ENCODE data around the gene KIAA2012.

The KIAA2012 gene

DNA sequence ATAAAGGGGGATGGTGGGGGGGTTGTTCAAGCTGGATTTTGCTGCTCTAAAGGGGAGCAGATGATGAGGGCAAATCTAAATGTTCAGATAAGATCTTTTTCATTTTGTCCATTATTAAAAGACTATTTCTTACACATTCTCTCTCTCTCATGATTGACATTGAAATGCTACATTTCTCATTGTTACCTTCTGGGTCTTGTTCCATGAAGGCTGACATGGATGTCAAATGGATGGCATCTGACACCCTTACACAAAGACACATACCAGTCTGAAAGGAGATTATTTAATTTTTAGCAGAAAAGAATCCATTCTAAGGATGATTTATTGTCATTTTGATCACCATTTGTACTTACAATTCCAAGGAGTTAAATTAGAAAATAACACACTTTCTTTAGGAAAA, 28.3 kb upstream of the KIAA2012 start:
- DNase-seq: no peak

DNA sequence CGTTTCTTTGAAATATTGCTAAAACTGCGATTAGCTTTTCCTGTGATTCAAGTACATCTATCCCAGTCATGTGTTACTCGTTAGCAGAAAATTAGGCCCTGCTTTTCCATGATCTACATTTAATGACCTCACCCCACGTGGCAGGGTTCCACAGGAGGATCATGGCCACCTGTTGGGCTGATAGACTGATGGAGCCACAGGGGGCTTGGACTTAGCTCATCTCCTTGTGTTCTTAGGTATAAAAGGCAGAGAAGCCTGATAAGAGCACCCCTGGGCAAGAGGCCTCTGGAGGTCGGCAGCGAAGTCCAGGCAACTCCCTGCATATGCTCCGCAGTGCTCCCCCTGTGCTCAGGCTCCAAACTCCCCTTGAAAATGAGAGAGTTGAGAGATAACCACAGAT, 26.5 kb upstream of the KIAA2012 start:
- DNase-seq: no peak

GRCh38 chr2:202049092-202049728, 23.8 kb upstream of the KIAA2012 start:
- DNase-seq: no peak

- no peak for DNase-seq
Observed at GRCh38 chr2:202049840-202050239, 23.2 kb upstream of the KIAA2012 start.

- no peak for DNase-seq
Observed at GRCh38 chr2:202050652-202051051, 22.4 kb upstream of the KIAA2012 start.

DNA sequence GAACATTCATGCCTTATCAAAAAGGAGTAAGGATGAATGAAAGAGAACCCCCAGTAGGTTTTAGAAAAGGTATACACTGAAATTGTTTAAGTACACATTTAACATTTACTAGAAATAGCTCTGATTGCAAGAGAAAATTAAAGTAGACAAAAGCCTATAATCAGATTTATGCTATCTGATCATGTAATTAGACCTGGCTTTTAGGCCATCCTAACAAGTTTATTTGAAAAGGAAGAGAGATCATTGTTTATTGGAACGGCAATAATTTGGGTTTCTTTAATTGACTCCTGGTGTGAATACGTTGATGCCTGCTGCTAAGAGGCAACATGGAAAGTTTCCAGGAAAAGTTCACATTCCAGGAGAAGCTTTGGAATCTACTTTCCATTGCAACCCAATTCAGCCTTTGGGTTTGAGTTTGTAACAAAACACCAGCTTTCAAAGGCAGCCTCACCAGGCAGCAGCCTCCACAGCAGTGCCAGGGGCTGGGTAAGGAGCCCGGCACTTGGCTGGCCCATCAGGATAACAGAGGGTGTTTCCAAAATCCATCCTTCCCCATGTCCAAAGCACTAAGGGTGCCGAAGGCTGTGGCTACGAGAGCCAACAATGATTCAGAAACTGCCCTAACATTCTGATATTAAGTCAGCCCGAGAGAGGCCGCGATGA, 21.4 kb upstream of the KIAA2012 start:
- no peak for DNase-seq

DNA sequence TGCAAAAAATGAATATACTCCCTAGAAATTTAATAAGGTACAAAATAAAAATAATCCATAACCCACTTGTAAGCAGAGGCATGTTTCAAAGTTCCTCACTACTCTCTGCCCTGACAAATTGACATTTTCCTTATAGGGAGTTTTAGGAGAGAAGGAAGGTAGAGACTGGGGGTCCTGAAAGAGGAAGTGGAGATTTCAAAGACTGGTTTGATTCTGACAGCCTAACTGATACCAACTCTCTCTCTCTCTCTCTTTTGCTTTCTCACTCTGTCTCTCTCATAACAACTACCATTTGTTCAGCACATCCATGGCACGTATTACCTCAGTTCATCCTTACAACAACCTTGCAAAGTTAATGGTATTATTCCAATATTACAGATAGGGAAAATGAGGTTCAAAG, 20.8 kb upstream of the KIAA2012 start:
- no peak for DNase-seq

DNA sequence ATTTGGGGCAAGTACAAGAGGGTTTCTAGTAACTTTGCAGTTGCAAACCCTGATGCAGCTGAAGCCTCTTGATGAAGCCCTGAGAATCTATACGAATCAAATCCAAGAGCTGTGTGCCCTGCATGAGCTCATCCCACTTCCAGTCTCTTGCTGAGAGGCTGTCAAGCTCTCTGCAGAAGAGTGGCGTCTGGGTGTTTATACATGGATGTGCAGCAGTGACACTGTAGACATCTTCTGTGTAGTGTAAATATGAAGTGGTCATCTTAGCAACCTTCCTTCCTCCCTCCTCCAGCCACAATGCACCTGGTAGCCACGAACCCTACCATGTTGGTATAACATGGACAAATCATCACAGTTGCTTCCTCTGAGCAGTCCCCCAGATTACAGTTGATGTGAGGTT, 18.4 kb upstream of the KIAA2012 start:
- DNase-seq: no peak

- DNase-seq: no peak
Observed at GRCh38 chr2:202056611-202057010, 16.4 kb upstream of the KIAA2012 start.

GRCh38 chr2:202060218-202060617, 12.8 kb upstream of the KIAA2012 start:
- no peak for DNase-seq

GRCh38 chr2:202061695-202062094, 11.4 kb upstream of the KIAA2012 start:
- no peak for DNase-seq

GRCh38 chr2:202064171-202064880, 8.7 kb upstream of the KIAA2012 start:
- no peak for DNase-seq

DNA sequence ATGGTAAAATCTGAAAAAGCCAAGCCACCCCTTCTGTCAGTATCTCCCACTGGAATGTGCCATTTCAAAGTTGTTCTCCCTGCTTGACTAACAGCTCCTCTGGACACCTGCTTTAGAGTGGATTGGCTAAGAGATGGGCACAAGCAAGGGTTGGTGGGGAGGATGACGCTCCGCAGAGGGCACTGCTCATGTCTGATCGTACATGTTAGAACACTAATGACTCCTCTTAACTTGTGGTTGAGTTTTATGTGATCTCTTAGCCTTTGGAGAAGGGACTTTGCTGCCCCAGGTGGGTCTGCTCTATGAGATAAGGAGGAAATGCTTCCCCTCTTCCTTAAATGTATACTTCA, 8.2 kb upstream of the KIAA2012 start:
- DNase-seq: no peak

GRCh38 chr2:202065876-202066275, 7.2 kb upstream of the KIAA2012 start:
- no peak for DNase-seq

DNA sequence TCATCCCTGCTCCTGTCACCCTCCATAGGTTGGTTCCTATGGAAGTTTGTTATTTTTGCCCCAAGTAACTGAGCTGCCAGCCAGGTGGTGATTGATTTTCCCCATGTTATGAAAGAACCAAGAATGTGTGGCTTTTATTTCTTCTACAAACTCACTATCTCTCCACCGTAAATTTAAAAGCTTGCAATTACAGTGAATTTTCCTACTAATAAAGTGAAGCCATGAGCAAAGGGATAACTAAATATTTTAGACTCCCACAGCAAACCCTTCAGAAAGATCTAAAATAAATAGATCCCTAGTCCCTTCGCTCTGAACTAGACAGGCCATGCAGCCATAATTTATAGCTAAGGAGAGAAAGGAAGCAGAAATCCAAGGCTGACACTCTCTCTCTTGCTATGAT, 6.2 kb upstream of the KIAA2012 start:
- DNase-seq: no peak

GRCh38 chr2:202067589-202067988, 5.5 kb upstream of the KIAA2012 start:
- no peak for DNase-seq

GRCh38 chr2:202069170-202070067, 3.6 kb upstream of the KIAA2012 start:
- no peak for DNase-seq

- no peak for DNase-seq
Observed at GRCh38 chr2:202071107-202071506, 1.9 kb upstream of the KIAA2012 start.

GRCh38 chr2:202072226-202072625, 829 bp upstream of the KIAA2012 start:
- DNase-seq: no peak

GRCh38 chr2:202074324-202074723, 1.3 kb downstream of the KIAA2012 start:
- DNase-seq: no peak

DNA sequence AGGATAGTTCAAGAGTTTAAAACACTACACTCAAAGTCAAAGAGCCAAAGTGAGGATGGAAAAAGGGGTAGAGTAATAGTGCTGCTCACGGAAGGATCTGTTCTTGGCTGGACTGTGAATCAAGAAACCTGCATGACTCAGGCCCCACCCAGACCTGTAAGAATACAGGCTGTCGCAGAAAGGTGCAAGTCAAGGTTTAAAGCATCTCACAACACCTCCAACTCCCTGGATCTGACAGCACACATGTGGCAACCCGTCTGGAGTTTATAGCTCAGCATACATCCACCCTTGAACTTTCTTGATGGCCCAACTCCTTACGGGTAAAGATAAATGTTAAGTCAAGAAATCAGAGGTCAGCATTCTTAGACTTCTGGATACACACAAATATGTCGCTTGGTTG, 6.3 kb downstream of the KIAA2012 start:
- DNase-seq: no peak

DNA sequence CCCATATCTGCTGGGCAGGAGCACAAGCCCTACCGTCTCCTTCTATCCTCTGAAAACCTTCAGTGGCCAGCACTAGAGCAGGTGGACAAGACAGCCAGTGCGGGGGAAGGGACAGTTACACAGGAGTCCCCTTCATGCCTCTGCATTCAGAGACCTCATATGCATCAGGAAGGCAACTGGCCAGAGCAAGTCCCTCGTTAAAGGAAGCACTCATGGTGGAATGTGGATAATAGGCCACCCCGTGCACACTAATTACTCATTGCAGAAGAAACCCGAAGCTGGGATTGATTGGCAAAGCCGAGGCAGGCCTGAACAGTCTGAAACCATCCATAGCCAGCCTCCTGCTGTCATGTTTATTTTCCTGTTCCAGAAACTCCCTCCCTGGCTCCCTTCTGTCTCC, 11.2 kb downstream of the KIAA2012 start:
- no peak for DNase-seq

GRCh38 chr2:202088777-202089176, 15.7 kb downstream of the KIAA2012 start:
- no peak for DNase-seq

Measured in stimulated activated CD4-positive, alpha-beta T cell treated with anti-CD3 and anti-CD28 coated beads, Interleukin-12 subunit alpha, Interleukin-12 subunit beta, amount 100 ng/mL, for 4 hours (primary cell).